ENCODE data around the gene RBL2.
"Not testable (repeated sequence)": the region's sequence is repeated elsewhere in the genome, so short reads cannot be mapped to it uniquely, and the experiment has no call there.

The RBL2 gene

GRCh38 chr16:53539759-53540718 is 105.8 kb downstream of the RBL2 start:
- not testable (repeated sequence) for H3K27me3 ChIP-seq (ENCODE audit: insufficient read depth, low read length); H3K4me1 ChIP-seq (ENCODE audit: insufficient read depth, low read length); H3K27ac ChIP-seq (ENCODE audit: low read depth, low read length); H3K4me3 ChIP-seq (ENCODE audit: low read length); H3K9me3 ChIP-seq (ENCODE audit: insufficient read depth, low read depth, low read length); H3K36me3 ChIP-seq (ENCODE audit: insufficient read depth, low read length); H3K9ac ChIP-seq (ENCODE audit: low read depth, low read length)
- WGBS = 87% methylated on average over 8 of the region's 13 CpGs
